HG02678 (cell line): ENCODE measurements around the gene PCYOX1L.

Experiments
- ATAC-seq: cut with Tn5 transposase; IDR thresholded peaks from one replicate; pipeline ENCODE4 v1.9.1; 2021; ENCODE audit warnings: mild to moderate bottlenecking, moderate library complexity; ENCODE audit not compliant: unreplicated experiment

The PCYOX1L gene

GRCh38 chr5:149418910-149419531 is 61.2 kb downstream of the PCYOX1L start:
- no peak for ATAC-seq
